GM08714 (cell line): ENCODE measurements around the gene NUP205.
"Not testable (repeated sequence)": the region's sequence is repeated elsewhere in the genome, so short reads cannot be mapped to it uniquely, and the experiment has no call there.

Source experiments
- H3K4me3 ChIP-seq: fragments of 200-500 bp; sonication (Bioruptor generic); 2 replicates; pipeline ENCODE4 v1.5.1; 2014; ENCODE audit warnings: mild to moderate bottlenecking, low read length, inconsistent platforms
- ZNF274 ChIP-seq: IDR thresholded peaks from 2 replicates; pipeline ENCODE4 v1.6.1; 2012; ENCODE audit warnings: mild to moderate bottlenecking, low read depth, low read length

Gene NUP205

GRCh38 chr7:135620980-135621850 lies 63.5 kb downstream of the NUP205 start:
- no peak for TF ChIP-seq ZNF274
- no peak overlapping the region for H3K4me3 ChIP-seq

- H3K4me3 ChIP-seq = no peak overlapping the region
- no peak for TF ChIP-seq ZNF274
These were observed 76.6 kb downstream of the NUP205 start for GRCh38 chr7:135634191-135634878.

GRCh38 chr7:135639690-135640089 lies 82.0 kb downstream of the NUP205 start:
- not testable (repeated sequence) for H3K4me3 ChIP-seq

- no peak overlapping the region for H3K4me3 ChIP-seq
- TF ChIP-seq ZNF274 = no peak
These were observed 86.4 kb downstream of the NUP205 start for GRCh38 chr7:135644154-135644553.

- TF ChIP-seq ZNF274 = no peak
- no peak overlapping the region for H3K4me3 ChIP-seq
These were observed 87.0 kb downstream of the NUP205 start for GRCh38 chr7:135644729-135645128.

- no peak for TF ChIP-seq ZNF274
These were observed 87.7 kb downstream of the NUP205 start for GRCh38 chr7:135645296-135645904.

GRCh38 chr7:135647755-135648154 lies 90.0 kb downstream of the NUP205 start:
- no peak for TF ChIP-seq ZNF274

More at GRCh38 chr7:135645296-135645904, 87.7 kb downstream of the NUP205 start:
- H3K4me3 ChIP-seq = no peak overlapping the region

GRCh38 chr7:135648235-135648634 lies 90.5 kb downstream of the NUP205 start:
- no peak for TF ChIP-seq ZNF274
- H3K4me3 ChIP-seq = no peak overlapping the region

More at GRCh38 chr7:135647755-135648154, 90.0 kb downstream of the NUP205 start:
- no peak overlapping the region for H3K4me3 ChIP-seq

GRCh38 chr7:135650831-135651573 lies 93.3 kb downstream of the NUP205 start:
- H3K4me3 ChIP-seq = no peak overlapping the region
- TF ChIP-seq ZNF274 = no peak

GRCh38 chr7:135653340-135654080 lies 95.8 kb downstream of the NUP205 start:
- H3K4me3 ChIP-seq = no peak overlapping the region
- no peak for TF ChIP-seq ZNF274

GRCh38 chr7:135658564-135658963 lies 100.8 kb downstream of the NUP205 start:
- no peak overlapping the region for H3K4me3 ChIP-seq
- no peak for TF ChIP-seq ZNF274

- no peak overlapping the region for H3K4me3 ChIP-seq
- no peak for TF ChIP-seq ZNF274
These were observed 101.6 kb downstream of the NUP205 start for GRCh38 chr7:135659159-135659846.
